ENCODE measurements around the gene NCSTN. TPM values are rescaled to one million over a fixed set of nuclear protein-coding genes. Genes with fewer than 3 reads are reported as not detected.

The NCSTN gene
- total RNA-seq, 2 experiments from 2014 or later: 54.9 to 56.6 TPM

DNA sequence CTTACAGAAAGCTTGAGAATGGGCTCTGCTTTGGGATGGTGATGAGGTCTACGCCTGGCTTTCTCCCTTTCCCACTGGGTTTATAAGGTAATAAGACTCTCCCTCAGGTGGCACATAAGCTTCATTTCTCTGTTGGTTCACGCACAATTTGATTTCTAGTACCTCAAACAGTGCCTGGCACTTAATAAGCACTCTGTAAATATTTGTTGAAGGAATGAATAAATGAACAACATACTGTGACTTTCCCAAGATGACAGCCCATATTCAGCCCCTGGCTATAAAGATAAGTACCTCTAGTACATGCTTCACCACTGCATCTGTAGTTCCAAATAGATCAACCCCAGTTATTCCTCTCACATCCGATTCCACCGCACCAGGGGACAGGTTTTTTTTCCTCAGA is 17.9 kb upstream of the NCSTN start:
- peaks cover 16% of the 10 kb centered on the region for H3K4me1 Mint-ChIP-seq (ENCODE audit: low read depth)
- no peaks in the 10 kb centered on the region for H3K9me3 Mint-ChIP-seq
- no peaks in the 10 kb centered on the region for H3K9me3 ChIP-seq (ENCODE audit: control insufficient read depth in 1 of 2, insufficient read depth in 1 of 2, low read length in 2 of 2)
- ChIA-PET CTCF (interaction anchor here (1.6 kb wide), 1 partner anchor 12 kb away, joined by 4 read pairs; no protein-coding TSS in a partner anchor), POLR2A (no interaction called here)
- no peak overlapping the region for H3K4me3 Mint-ChIP-seq
- H3K27ac ChIP-seq (ENCODE audit: low read depth in 1 of 2, low read length in 2 of 2): no peak overlapping the region
- TF ChIP-seq, protein P1, sequence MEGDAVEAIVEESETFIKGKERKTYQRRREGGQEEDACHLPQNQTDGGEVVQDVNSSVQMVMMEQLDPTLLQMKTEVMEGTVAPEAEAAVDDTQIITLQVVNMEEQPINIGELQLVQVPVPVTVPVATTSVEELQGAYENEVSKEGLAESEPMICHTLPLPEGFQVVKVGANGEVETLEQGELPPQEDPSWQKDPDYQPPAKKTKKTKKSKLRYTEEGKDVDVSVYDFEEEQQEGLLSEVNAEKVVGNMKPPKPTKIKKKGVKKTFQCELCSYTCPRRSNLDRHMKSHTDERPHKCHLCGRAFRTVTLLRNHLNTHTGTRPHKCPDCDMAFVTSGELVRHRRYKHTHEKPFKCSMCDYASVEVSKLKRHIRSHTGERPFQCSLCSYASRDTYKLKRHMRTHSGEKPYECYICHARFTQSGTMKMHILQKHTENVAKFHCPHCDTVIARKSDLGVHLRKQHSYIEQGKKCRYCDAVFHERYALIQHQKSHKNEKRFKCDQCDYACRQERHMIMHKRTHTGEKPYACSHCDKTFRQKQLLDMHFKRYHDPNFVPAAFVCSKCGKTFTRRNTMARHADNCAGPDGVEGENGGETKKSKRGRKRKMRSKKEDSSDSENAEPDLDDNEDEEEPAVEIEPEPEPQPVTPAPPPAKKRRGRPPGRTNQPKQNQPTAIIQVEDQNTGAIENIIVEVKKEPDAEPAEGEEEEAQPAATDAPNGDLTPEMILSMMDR (IDR thresholded peaks at IDR 0.05): no peak
- H3K4me1 ChIP-seq (ENCODE audit: insufficient read depth, low read length): peaks cover 2% of the 10 kb centered on the region
- no peaks in the 10 kb centered on the region for H3K27me3 ChIP-seq (ENCODE audit: control insufficient read depth in 1 of 2, insufficient read depth in 2 of 2, low read length in 2 of 2)
- no peaks in the 10 kb centered on the region for H3K27me3 Mint-ChIP-seq
- ATAC-seq (ENCODE audit: poor library complexity) (no peak), DNase-seq (no peak)
- peaks cover 87% of the 10 kb centered on the region for H3K36me3 ChIP-seq (ENCODE audit: insufficient read depth, low read length)
- intact Hi-C loops (cut with DNase I, micrococcal nuclease): no loop called here
- H3K27ac Mint-ChIP-seq: no peak overlapping the region
- peaks cover 91% of the 10 kb centered on the region for H3K36me3 Mint-ChIP-seq (ENCODE audit: low read depth)
- no peak overlapping the region for H3K4me3 ChIP-seq (ENCODE audit: low read length)

DNA sequence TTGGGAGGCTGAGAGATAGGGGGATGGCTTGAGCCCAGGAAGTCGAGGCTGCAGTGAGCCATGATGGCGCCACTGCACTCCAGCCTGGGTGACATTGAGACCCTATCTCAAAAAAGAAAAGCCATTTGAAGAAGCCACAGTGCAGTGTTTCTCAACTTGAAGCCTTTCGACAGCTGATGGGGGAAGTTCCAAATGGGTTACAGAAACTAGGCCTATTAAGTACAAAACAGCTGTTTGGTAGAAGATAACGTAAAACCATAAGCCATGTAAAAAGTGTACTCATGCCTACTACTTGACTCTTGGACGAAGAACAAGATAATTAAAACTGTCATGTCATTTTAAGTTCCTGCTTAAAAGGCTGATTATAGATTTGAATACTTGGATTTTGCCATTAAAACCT is 16.8 kb upstream of the NCSTN start:
- H3K36me3 Mint-ChIP-seq (ENCODE audit: low read depth): peaks cover 93% of the 10 kb centered on the region

DNA sequence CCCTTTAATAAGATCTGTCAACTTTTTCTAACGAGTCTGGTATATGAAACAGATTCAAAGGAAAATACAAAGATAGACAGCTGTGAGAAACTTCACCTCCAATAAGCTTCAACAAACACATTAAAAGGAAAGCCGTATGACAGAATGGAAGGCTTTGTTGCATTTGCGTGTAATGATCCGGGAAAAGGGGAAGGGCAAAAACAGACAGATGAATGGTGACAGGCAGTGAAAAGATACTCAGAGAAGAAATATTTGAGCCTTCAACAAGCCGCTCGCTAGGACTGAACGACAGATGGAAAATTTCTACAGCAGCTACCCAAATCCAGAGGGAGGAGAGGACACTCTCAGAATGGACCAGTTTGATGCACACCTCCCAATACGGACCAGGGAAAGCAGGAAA is 15.0 kb upstream of the NCSTN start:
- peaks cover 96% of the 10 kb centered on the region for H3K36me3 ChIP-seq (ENCODE audit: insufficient read depth, low read length)
- Mint-ChIP-seq H3K4me1 (ENCODE audit: low read depth) (peaks cover 4% of the 10 kb centered on the region), H3K27ac (no peak overlapping the region), H3K36me3 (ENCODE audit: low read depth) (peaks cover 89% of the 10 kb centered on the region), H3K27me3 (no peaks in the 10 kb centered on the region), H3K9me3 (no peaks in the 10 kb centered on the region), H3K4me3 (no peak overlapping the region)
- H3K27me3 ChIP-seq (ENCODE audit: control insufficient read depth in 1 of 2, insufficient read depth in 2 of 2, low read length in 2 of 2): no peaks in the 10 kb centered on the region
- H3K4me1 ChIP-seq (ENCODE audit: insufficient read depth, low read length): no peaks in the 10 kb centered on the region
- DNase-seq: no peak
- no peak for ATAC-seq (ENCODE audit: poor library complexity)
- intact Hi-C loops (cut with DNase I, micrococcal nuclease): no loop called here
- ChIA-PET CTCF (no interaction called here), POLR2A (no interaction called here)
- no peak overlapping the region for H3K4me3 ChIP-seq (ENCODE audit: low read length)
- H3K9me3 ChIP-seq (ENCODE audit: control insufficient read depth in 1 of 2, insufficient read depth in 1 of 2, low read length in 2 of 2): no peaks in the 10 kb centered on the region
- TF ChIP-seq, protein P1 (IDR thresholded peaks at IDR 0.05): no peak
- H3K27ac ChIP-seq (ENCODE audit: low read depth in 1 of 2, low read length in 2 of 2): no peak overlapping the region

More for the DNA sequence above, 16.8 kb upstream of the NCSTN start:
- no peaks in the 10 kb centered on the region for H3K9me3 ChIP-seq (ENCODE audit: control insufficient read depth in 1 of 2, insufficient read depth in 1 of 2, low read length in 2 of 2)
- no peak overlapping the region for H3K27ac Mint-ChIP-seq
- H3K4me1 ChIP-seq (ENCODE audit: insufficient read depth, low read length): no peaks in the 10 kb centered on the region
- H3K27me3 ChIP-seq (ENCODE audit: control insufficient read depth in 1 of 2, insufficient read depth in 2 of 2, low read length in 2 of 2): no peaks in the 10 kb centered on the region
- H3K4me3 ChIP-seq (ENCODE audit: low read length): no peak overlapping the region
- no peak overlapping the region for H3K27ac ChIP-seq (ENCODE audit: low read depth in 1 of 2, low read length in 2 of 2)
- TF ChIP-seq, protein P1 (IDR thresholded peaks at IDR 0.05): no peak
- H3K9me3 Mint-ChIP-seq: no peaks in the 10 kb centered on the region
- CTCF ChIA-PET: no interaction called here
- DNase-seq (no peak), ATAC-seq (ENCODE audit: poor library complexity) (no peak)
- no peak overlapping the region for H3K4me3 Mint-ChIP-seq
- POLR2A ChIA-PET: interaction anchor here (1.0 kb wide), 1 partner anchor 18 kb away, joined by 3 read pairs; no protein-coding TSS in a partner anchor
- intact Hi-C loops (cut with DNase I, micrococcal nuclease): no loop called here
- no peaks in the 10 kb centered on the region for H3K27me3 Mint-ChIP-seq
- H3K36me3 ChIP-seq (ENCODE audit: insufficient read depth, low read length): peaks cover 97% of the 10 kb centered on the region
- peaks cover 9% of the 10 kb centered on the region for H3K4me1 Mint-ChIP-seq (ENCODE audit: low read depth)

Measured in CD4-positive, alpha-beta T cell (primary cell).